Panc1 (cell line): ENCODE measurements around the gene CACNB1. TPM values are rescaled to one million over a fixed set of nuclear protein-coding genes. Genes with fewer than 3 reads are reported as not detected.

Experiments
- ATAC-seq: fragments of 200-7000 bp; cut with Tn5 transposase; 2 replicates; pipeline ENCODE4 v1.9.1; 2020; ENCODE audit warnings: mild to moderate bottlenecking, moderate library complexity
- BruUV-seq: library from RNA; stranded (reverse); fragments of 400-500 nt; replicated peaks from 2 replicates; lab custom pipeline; 2021; lab: Mats Ljungman, UMichigan
- CTCF ChIA-PET: fragments of 300-600 bp; sonication (Branson Sonifier 250); formaldehyde crosslinking; loops from one replicate; lab custom pipeline; 2022; ENCODE audit warnings: antibody characterized with exemption; lab: Charles Lee
- POLR2A ChIA-PET: fragments of 300-600 bp; sonication (Branson Sonifier 250); formaldehyde crosslinking; loops from one replicate; lab custom pipeline; 2022; ENCODE audit warnings: antibody characterized with exemption; lab: Charles Lee
- DNase-seq: peaks from one replicate; pipeline ENCODE4 v3.0.0-alpha.2; 2010; ENCODE audit warnings: low read depth, low spot score
- H3K27ac ChIP-seq: 2 replicates; pipeline ENCODE4 v1.5.1; 2011; ENCODE audit warnings: mild to moderate bottlenecking, low read length, inconsistent platforms
- H3K27me3 ChIP-seq: fragments of 200-500 bp; sonication (Bioruptor generic); 2 replicates; pipeline ENCODE4 v1.6.0; 2014; ENCODE audit warnings: low read length, inconsistent platforms; ENCODE audit not compliant: control insufficient read depth, insufficient read depth
- H3K36me3 ChIP-seq: fragments of 200-500 bp; sonication (Bioruptor generic); 2 replicates; pipeline ENCODE4 v1.5.1; 2014; ENCODE audit warnings: inconsistent platforms, mild to moderate bottlenecking, low read length, moderate library complexity; ENCODE audit not compliant: control insufficient read depth, insufficient read depth
- H3K4me1 ChIP-seq: 2 replicates; pipeline ENCODE4 v1.5.1; 2011; ENCODE audit warnings: inconsistent platforms, mild to moderate bottlenecking, low read length, moderate library complexity; ENCODE audit not compliant: control insufficient read depth, insufficient read depth
- H3K4me3 ChIP-seq, 2 experiments: 2 replicates each; pipeline ENCODE4 v1.5.1; 2011 to 2012; ENCODE audit warnings: low read depth in 2 of 2, low read length in 2 of 2, mild to moderate bottlenecking in 2 of 2, inconsistent platforms in 1 of 2, moderate library complexity in 1 of 2
- H3K9me3 ChIP-seq: fragments of 200-500 bp; sonication (Bioruptor generic); 2 replicates; pipeline ENCODE4 v1.5.1; 2014; ENCODE audit warnings: low read depth, mild to moderate bottlenecking, inconsistent platforms, low read length, moderate library complexity; ENCODE audit not compliant: control insufficient read depth, insufficient read depth
- CTCF ChIP-seq: fragments of 450-650 bp; IDR thresholded peaks from 2 replicates; pipeline ENCODE4 v1.5.1; 2017; ENCODE audit warnings: mild to moderate bottlenecking
- POLR2AphosphoS5 ChIP-seq: IDR thresholded peaks from 2 replicates; pipeline ENCODE4 v1.6.1; 2012; ENCODE audit warnings: mild to moderate bottlenecking, low read depth, low read length, moderate library complexity
- REST ChIP-seq, 2 experiments: IDR thresholded peaks; 2 replicates each; pipeline ENCODE4 v1.6.1; 2011 to 2012; ENCODE audit warnings: low read depth in 2 of 2, control low read depth in 1 of 2, low read length in 1 of 2, mild to moderate bottlenecking in 1 of 2, moderate library complexity in 1 of 2; ENCODE audit not compliant: insufficient read depth in 1 of 2
- SIN3A ChIP-seq: IDR thresholded peaks from 2 replicates; pipeline ENCODE4 v1.6.1; 2012; ENCODE audit warnings: low read depth, mild to moderate bottlenecking, low read length, moderate library complexity, borderline replicate concordance; ENCODE audit not compliant: insufficient read depth
- TCF7L2 ChIP-seq: IDR thresholded peaks from 2 replicates; pipeline ENCODE4 v1.6.1; 2011; ENCODE audit warnings: mild to moderate bottlenecking, low read depth, low read length, inconsistent platforms
- in situ Hi-C: cut with HindIII; loops from 2 replicates; pipeline ENCODE4 v1.10.0; 2016; ENCODE audit warnings: low sequenced_read_pairs, low pct_unique_long_range_greater_than_20kb
- intact Hi-C: fragments of 100-400 bp; cut with micrococcal nuclease; formaldehyde crosslinking; loops from one replicate; pipeline ENCODE4 v1.10.0; 2022; ENCODE audit not compliant: unreplicated experiment
- total RNA-seq: library from RNA; stranded (reverse); gene quantifications from one replicate; pipeline ENCODE4 v1.2.1, GENCODE V29; 2021; ENCODE audit not compliant: unreplicated experiment

Gene CACNB1
- total RNA-seq, 1 experiment from 2014 or later: 14.9 TPM

GRCh38 chr17:39194089-39194984, 3.1 kb downstream of the CACNB1 start:
- POLR2A ChIA-PET: no interaction called here
- CTCF ChIA-PET: interaction anchor here (0.5 to 0.6 kb wide), 2 partner anchors 25 to 215 kb away, joined by 3 to 7 read pairs; no protein-coding TSS in a partner anchor
- intact Hi-C loops: no loop called here
- Histone ChIP-seq H3K9me3 (no peaks in the 10 kb centered on the region), H3K36me3 (no peaks in the 10 kb centered on the region), H3K4me3 (no peak overlapping the region), H3K27me3 (no peaks in the 10 kb centered on the region), H3K4me1 (peaks cover 24% of the 10 kb centered on the region), H3K27ac (no peak overlapping the region)
- no TSS peak for BruUV-seq
- ATAC-seq (peak; percentile 33; the same call in 1 of the 2 replicates), DNase-seq (no peak)
- in situ Hi-C loops: no loop called here
- TF ChIP-seq SIN3A (no peak), REST (IDR thresholded peaks at IDR 0.05; ENCODE audit: insufficient read depth in 1 of 2, low read depth in 2 of 2, low read length in 1 of 2) (no peak), CTCF (no peak), POLR2AphosphoS5 (no peak), TCF7L2 (no peak)

- no peak for DNase-seq
- no TSS peak for BruUV-seq
Measured at GRCh38 chr17:39193346-39193745, 4.1 kb downstream of the CACNB1 start.

More at GRCh38 chr17:39193346-39193745, 4.1 kb downstream of the CACNB1 start:
- ChIA-PET CTCF (no interaction called here), POLR2A (no interaction called here)
- in situ Hi-C loops: no loop called here
- Histone ChIP-seq H3K27ac (no peak overlapping the region), H3K9me3 (no peaks in the 10 kb centered on the region), H3K36me3 (no peaks in the 10 kb centered on the region), H3K4me3 (no peak overlapping the region), H3K27me3 (no peaks in the 10 kb centered on the region), H3K4me1 (peaks cover 18% of the 10 kb centered on the region)
- no peak for ATAC-seq
- intact Hi-C loops: no loop called here
- no peak for TF ChIP-seq REST (IDR thresholded peaks at IDR 0.05; ENCODE audit: insufficient read depth in 1 of 2, low read depth in 2 of 2, low read length in 1 of 2)
- TF ChIP-seq CTCF: no peak
- no peak for TF ChIP-seq POLR2AphosphoS5
- TF ChIP-seq SIN3A: no peak
- TF ChIP-seq TCF7L2: no peak
